Epithelial cell of esophagus (primary cell): ENCODE data around the gene SLC5A4.
A peak's percentile ranks its signal among the peaks of the same experiment; 100 is the strongest.
"Not testable (repeated sequence)": the region's sequence is repeated elsewhere in the genome, so short reads cannot be mapped to it uniquely, and the experiment has no call there.

Source experiments
- DNase-seq: peaks from one replicate; pipeline ENCODE4 v3.0.0; 2010; ENCODE audit warnings: low read depth
- H3K4me3 ChIP-seq: 2 replicates; pipeline ENCODE4 v1.5.1; 2011; ENCODE audit warnings: mild to moderate bottlenecking, low read length, control low read depth
- CTCF ChIP-seq: IDR thresholded peaks from 2 replicates; pipeline ENCODE4 v1.5.1; 2011; ENCODE audit warnings: low read depth, mild to moderate bottlenecking, low read length, control low read depth, inconsistent platforms; ENCODE audit not compliant: insufficient read depth; ENCODE audit errors: missing control alignments

Gene SLC5A4

GRCh38 chr22:32255217-32255616 lies at the start of gene SLC5A4:
TSS of gene SLC5A4 (minus strand) at chr22:32255347. CDS start at chr22:32255329, 18 bp downstream.
- no peak for TF ChIP-seq CTCF
- DNase-seq = no peak
- no peak within 1 kb of the TSS for H3K4me3 ChIP-seq

GRCh38 chr22:32293921-32294320 lies 38.8 kb upstream of the SLC5A4 start:
- DNase-seq, H3K4me3 ChIP-seq: not testable (repeated sequence)

GRCh38 chr22:32286290-32286840 lies 31.2 kb upstream of the SLC5A4 start:
- no peak overlapping the region for H3K4me3 ChIP-seq
- DNase-seq = peak; percentile 25
- no peak for TF ChIP-seq CTCF

- TF ChIP-seq CTCF = no peak
- no peak overlapping the region for H3K4me3 ChIP-seq
- peak; percentile 87 for DNase-seq
Observed at GRCh38 chr22:32281072-32281471, 25.9 kb upstream of the SLC5A4 start.

- H3K4me3 ChIP-seq, DNase-seq: not testable (repeated sequence)
Observed at GRCh38 chr22:32275353-32275752, 20.2 kb upstream of the SLC5A4 start.

- no peak overlapping the region for H3K4me3 ChIP-seq
- no peak for TF ChIP-seq CTCF
Observed at GRCh38 chr22:32271389-32271788, 16.2 kb upstream of the SLC5A4 start.

GRCh38 chr22:32270641-32271369 lies 15.7 kb upstream of the SLC5A4 start:
- no peak for TF ChIP-seq CTCF
- no peak overlapping the region for H3K4me3 ChIP-seq
- DNase-seq = no peak

More at GRCh38 chr22:32271389-32271788, 16.2 kb upstream of the SLC5A4 start:
- no peak for DNase-seq

GRCh38 chr22:32269316-32269715 lies 14.2 kb upstream of the SLC5A4 start:
- no peak for DNase-seq
- no peak overlapping the region for H3K4me3 ChIP-seq
- TF ChIP-seq CTCF = no peak
